ENCODE data around the gene MACROD2. TPM values are rescaled to one million over a fixed set of nuclear protein-coding genes. Genes with fewer than 3 reads are reported as not detected.

The MACROD2 gene
- polyA plus RNA-seq, 2 of the 4 experiments (the other 2 are of a cell fraction), result 0.96 to 1.3 TPM

DNA sequence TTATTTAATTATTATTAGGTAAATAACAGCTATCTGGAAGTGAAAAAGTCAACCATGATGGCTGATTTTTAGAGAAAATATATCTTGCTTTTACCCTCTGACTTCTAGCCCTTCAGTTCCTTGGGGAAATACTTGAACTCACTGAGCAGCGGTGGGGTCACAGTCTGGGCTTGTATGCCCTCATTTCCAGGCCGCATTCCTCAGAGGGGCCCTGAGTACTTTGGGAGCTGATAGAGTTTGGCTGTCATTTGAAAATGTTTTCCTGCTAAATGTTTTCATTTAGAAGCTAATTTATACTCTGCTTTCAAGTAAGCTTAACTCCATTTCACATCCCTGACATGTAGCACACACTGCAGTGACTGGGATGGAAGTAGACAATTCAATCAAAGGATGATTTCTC lies 1549.4 kb downstream of the MACROD2 start:
- TF ChIP-seq ZFP36 (IDR thresholded peaks at IDR 0.05; ENCODE audit: borderline replicate concordance, partially characterized antibody) (no peak), ZSCAN20 (CRISPR knock-in tag; IDR thresholded peaks at IDR 0.05) (no peak)

DNA sequence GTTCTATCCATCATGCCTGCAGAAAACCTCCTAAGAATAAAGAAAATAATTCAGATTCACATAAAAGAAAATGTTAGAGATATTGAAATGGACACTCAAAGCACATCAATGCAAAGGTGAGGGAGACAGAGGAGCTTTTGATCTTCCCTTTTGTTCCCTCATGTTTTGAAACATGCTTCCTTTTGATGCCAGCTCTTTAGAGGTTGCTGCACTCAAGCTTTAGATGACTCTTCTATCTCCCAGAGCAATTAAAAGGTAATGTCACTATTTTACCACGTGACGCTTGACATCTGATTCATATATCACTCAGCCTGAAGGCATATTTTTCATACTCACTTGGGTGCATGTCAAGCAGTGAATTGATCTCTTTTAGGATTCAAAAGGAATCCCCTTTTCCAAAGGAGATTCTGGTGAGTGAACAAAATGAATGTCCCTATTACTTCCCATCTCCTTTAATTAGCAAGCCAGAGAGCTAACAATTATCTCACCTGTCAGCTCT lies 1551.3 kb downstream of the MACROD2 start:
- ChIA-PET POLR2A (no interaction called here), CTCF (no interaction called here)
- no peak for ATAC-seq
- WGBS (ENCODE audit: missing lambda C conversion rate), result 44% methylated on average over 2 of the region's 2 CpGs
- DNase-seq (ENCODE audit: low read depth in 1 of 2, low spot score in 1 of 2), result no peak
- no peaks in the 10 kb centered on the region for H3K4me1 ChIP-seq
- no peak for TF ChIP-seq NFE2L2 (conservative IDR thresholded peaks at IDR 0.05; ENCODE audit: low read length)
- no peak for TF ChIP-seq KDM1A (IDR thresholded peaks at IDR 0.05; ENCODE audit: low read depth)
- no peak for TF ChIP-seq USF2 (IDR thresholded peaks at IDR 0.05)
- TF ChIP-seq, protein P1, sequence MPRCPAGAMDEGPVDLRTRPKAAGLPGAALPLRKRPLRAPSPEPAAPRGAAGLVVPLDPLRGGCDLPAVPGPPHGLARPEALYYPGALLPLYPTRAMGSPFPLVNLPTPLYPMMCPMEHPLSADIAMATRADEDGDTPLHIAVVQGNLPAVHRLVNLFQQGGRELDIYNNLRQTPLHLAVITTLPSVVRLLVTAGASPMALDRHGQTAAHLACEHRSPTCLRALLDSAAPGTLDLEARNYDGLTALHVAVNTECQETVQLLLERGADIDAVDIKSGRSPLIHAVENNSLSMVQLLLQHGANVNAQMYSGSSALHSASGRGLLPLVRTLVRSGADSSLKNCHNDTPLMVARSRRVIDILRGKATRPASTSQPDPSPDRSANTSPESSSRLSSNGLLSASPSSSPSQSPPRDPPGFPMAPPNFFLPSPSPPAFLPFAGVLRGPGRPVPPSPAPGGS (IDR thresholded peaks at IDR 0.05), result no peak
- TF ChIP-seq HOXB13 (CRISPR knock-in tag; IDR thresholded peaks at IDR 0.05; ENCODE audit: low read depth), result no peak
- no peak for TF ChIP-seq CTCF (IDR thresholded peaks at IDR 0.05)
- no peak for TF ChIP-seq FOXS1 (CRISPR knock-in tag; IDR thresholded peaks at IDR 0.05)
- no peak for FAIRE-seq
- peaks cover 19% of the 10 kb centered on the region for H3K9me3 ChIP-seq
- H3K4me2 ChIP-seq, result no peak overlapping the region
- no peak overlapping the region for H3K27ac ChIP-seq
- H3K4me3 ChIP-seq, result no peak overlapping the region

More for the DNA sequence above, 1549.4 kb downstream of the MACROD2 start:
- DNase-seq (ENCODE audit: low read depth in 1 of 2, low spot score in 1 of 2) (no peak), ATAC-seq (no peak), FAIRE-seq (no peak)
- ChIA-PET CTCF (no interaction called here), POLR2A (no interaction called here)
- Histone ChIP-seq H3K4me2 (no peak overlapping the region), H3K27ac (no peak overlapping the region), H3K4me1 (no peaks in the 10 kb centered on the region), H3K4me3 (no peak overlapping the region), H3K9me3 (peaks cover 7% of the 10 kb centered on the region)
- 35% methylated on average over 2 of the region's 2 CpGs for WGBS (ENCODE audit: missing lambda C conversion rate)

GRCh38 chr20:15547119-15547518 lies 1551.8 kb downstream of the MACROD2 start:
- CTCF ChIA-PET, result no interaction called here
- TF ChIP-seq FOSL2 (IDR thresholded peaks at IDR 0.05) (no peak), FOSL2 (CRISPR knock-in tag; IDR thresholded peaks at IDR 0.05) (no peak), BHLHE40 (IDR thresholded peaks at IDR 0.05; ENCODE audit: low read depth, low read length) (no peak), USF2 (IDR thresholded peaks at IDR 0.05) (no peak), RFX5 (IDR thresholded peaks at IDR 0.05) (no peak)
- H3K27ac ChIP-seq, result no peak overlapping the region
- H3K4me1 ChIP-seq, result no peaks in the 10 kb centered on the region
- no peak for ATAC-seq
- POLR2A ChIA-PET, result no interaction called here
- no peak for FAIRE-seq
- H3K4me3 ChIP-seq, result no peak overlapping the region
- no peak overlapping the region for H3K4me2 ChIP-seq
- no peak for DNase-seq (ENCODE audit: low read depth in 1 of 2, low spot score in 1 of 2)
- peaks cover 24% of the 10 kb centered on the region for H3K9me3 ChIP-seq
- WGBS (ENCODE audit: missing lambda C conversion rate), result 84% methylated on average over 3 of the region's 3 CpGs

DNA sequence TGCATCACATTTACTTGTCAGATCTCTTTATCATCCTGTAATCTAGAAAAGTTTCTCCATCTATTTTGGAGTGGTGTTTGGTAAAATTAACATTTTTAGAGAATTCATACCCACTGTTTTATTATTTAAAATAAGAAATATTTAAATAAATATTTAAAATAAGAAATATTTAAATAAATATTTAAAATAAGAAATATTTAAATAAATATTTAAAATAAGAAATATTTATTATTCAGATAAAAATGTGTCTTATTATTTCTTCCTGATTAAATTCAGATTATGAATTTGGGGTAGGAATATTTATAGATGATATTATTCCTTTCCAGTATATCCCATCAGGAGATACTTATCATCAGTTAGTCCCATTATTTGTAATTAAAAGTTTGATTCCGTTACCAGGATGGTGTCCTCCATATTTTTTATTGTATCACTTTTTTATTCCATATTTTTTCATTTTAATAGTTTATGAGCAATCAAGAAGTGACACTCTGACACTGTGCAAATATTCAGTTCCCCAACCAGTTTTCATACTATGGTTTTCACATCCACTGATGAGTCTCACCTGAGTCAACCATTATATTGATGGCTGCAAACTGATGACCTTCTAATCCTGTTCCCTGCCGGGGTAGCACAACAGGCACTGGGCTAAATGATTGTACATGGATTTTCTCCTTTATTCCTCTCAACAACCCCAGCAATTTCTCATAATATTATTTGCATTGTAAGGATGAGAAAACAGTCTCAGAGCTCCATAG lies 1555.0 kb downstream of the MACROD2 start:
- H3K9me3 ChIP-seq, result peaks cover 43% of the 10 kb centered on the region
- CTCF ChIA-PET, result no interaction called here
- POLR2A ChIA-PET, result no interaction called here
- ATAC-seq (no peak), DNase-seq (ENCODE audit: low read depth in 1 of 2, low spot score in 1 of 2) (no peak), FAIRE-seq (no peak)
- H3K27ac ChIP-seq, result no peak overlapping the region
- no peak overlapping the region for H3K4me3 ChIP-seq
- WGBS (ENCODE audit: missing lambda C conversion rate), result under 1% methylated on average over 2 of the region's 2 CpGs
- H3K4me1 ChIP-seq, result no peaks in the 10 kb centered on the region
- TF ChIP-seq, protein P2, sequence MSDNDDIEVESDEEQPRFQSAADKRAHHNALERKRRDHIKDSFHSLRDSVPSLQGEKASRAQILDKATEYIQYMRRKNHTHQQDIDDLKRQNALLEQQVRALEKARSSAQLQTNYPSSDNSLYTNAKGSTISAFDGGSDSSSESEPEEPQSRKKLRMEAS (IDR thresholded peaks at IDR 0.05), result no peak
- TF ChIP-seq, protein P1 (IDR thresholded peaks at IDR 0.05), result no peak
- no peak for TF ChIP-seq GATA3 (IDR thresholded peaks at IDR 0.05; ENCODE audit: borderline replicate concordance)
- no peak overlapping the region for H3K4me2 ChIP-seq

Measured in A549 (cell line).